ENCODE data around the gene SSC5D. TPM values are rescaled to one million over a fixed set of nuclear protein-coding genes. Genes with fewer than 3 reads are reported as not detected.

Gene SSC5D
- total RNA-seq, 2 donors from 2014 or later = 2.2 to 7.4 TPM

DNA sequence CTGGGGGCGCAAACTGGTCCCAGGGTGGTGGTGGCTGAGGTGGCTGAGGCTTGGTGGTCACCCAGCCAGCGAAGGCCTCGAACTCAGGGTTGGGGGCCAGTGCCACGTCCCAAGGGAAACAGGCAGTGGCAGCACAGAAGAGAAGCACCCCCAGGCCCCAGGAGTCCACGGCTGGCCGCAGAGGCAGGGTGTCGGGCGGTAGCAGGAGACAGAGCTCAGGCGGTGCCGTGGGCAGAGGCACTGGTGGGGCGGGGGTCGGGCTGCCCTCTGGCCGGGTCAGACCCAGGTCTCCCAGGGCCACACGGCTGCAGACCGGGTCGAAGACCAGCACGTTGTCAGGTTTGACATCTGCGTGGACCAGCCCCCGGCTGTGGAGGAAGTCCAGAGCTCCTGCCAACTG lies 52.9 kb downstream of the SSC5D start:
- Histone ChIP-seq H3K27me3 (no peaks in the 10 kb centered on the region), H3K4me3 (no peak overlapping the region), H3K9ac (ENCODE audit: low read depth in 2 of 2, low read length in 2 of 2) (no peak overlapping the region), H3K27ac (no peak overlapping the region), H3K9me3 (no peaks in the 10 kb centered on the region), H3K4me1 (no peaks in the 10 kb centered on the region), H3K36me3 (no peaks in the 10 kb centered on the region)
- TF ChIP-seq, protein P1, sequence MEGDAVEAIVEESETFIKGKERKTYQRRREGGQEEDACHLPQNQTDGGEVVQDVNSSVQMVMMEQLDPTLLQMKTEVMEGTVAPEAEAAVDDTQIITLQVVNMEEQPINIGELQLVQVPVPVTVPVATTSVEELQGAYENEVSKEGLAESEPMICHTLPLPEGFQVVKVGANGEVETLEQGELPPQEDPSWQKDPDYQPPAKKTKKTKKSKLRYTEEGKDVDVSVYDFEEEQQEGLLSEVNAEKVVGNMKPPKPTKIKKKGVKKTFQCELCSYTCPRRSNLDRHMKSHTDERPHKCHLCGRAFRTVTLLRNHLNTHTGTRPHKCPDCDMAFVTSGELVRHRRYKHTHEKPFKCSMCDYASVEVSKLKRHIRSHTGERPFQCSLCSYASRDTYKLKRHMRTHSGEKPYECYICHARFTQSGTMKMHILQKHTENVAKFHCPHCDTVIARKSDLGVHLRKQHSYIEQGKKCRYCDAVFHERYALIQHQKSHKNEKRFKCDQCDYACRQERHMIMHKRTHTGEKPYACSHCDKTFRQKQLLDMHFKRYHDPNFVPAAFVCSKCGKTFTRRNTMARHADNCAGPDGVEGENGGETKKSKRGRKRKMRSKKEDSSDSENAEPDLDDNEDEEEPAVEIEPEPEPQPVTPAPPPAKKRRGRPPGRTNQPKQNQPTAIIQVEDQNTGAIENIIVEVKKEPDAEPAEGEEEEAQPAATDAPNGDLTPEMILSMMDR (IDR thresholded peaks at IDR 0.05) = no peak
- no peak for DNase-seq
- intact Hi-C loops (cut with DNase I) = no loop called here

DNA sequence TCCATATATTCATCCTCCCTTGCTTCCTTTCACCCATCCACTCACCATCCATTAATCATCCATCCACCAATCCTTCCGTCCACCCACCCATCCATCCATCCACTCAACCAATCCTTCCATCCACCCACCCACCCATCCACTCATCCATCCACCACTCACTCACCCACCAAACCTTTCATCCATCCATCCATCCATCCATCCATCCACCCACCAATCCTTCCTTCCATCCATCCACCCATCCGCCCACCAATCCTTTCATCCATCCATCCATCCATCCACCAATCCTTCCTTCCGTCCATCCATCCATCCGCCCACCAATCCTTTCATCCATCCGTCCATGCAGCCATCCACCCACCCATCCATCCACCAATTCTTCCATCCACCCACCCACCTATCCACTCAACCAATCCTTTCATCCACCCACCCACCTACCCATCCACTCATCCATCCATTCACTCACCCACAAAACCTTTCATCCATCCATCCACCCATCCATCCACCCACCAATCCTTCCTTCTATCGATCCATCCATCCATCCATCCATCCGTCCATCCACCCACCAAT lies 54.1 kb downstream of the SSC5D start:
- intact Hi-C loops (cut with DNase I) = no loop called here
- Histone ChIP-seq H3K9ac (ENCODE audit: low read depth in 2 of 2, low read length in 2 of 2) (no peak overlapping the region), H3K27ac (no peak overlapping the region), H3K4me3 (no peak overlapping the region), H3K9me3 (no peaks in the 10 kb centered on the region), H3K4me1 (no peaks in the 10 kb centered on the region), H3K36me3 (no peaks in the 10 kb centered on the region), H3K27me3 (no peaks in the 10 kb centered on the region)
- DNase-seq = no peak
- TF ChIP-seq, protein P1 (IDR thresholded peaks at IDR 0.05) = no peak

DNA sequence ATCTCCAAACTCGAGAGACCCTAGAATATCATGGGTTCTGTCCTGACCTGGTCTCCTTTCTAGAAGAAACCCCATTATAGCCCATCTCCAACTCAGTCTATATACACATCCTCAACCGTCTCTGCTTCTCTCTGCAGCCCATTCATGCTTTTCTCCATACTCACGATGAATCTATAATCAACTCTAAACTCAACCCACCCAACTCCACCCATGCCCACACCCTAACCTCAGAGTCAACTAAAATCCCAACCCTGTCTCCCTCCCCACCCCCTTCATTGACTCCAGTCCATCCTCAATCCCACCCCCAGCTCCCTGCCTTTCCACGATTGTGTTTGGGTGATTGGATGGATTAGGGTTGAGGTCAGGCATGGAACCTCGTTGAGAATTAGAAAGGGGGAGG lies 55.3 kb downstream of the SSC5D start:
- Histone ChIP-seq H3K9me3 (no peaks in the 10 kb centered on the region), H3K27ac (no peak overlapping the region), H3K9ac (ENCODE audit: low read depth in 2 of 2, low read length in 2 of 2) (no peak overlapping the region), H3K4me1 (no peaks in the 10 kb centered on the region), H3K4me3 (no peak overlapping the region), H3K36me3 (no peaks in the 10 kb centered on the region), H3K27me3 (no peaks in the 10 kb centered on the region)
- intact Hi-C loops (cut with DNase I) = no loop called here
- DNase-seq = no peak
- TF ChIP-seq, protein P1 (IDR thresholded peaks at IDR 0.05) = no peak

DNA sequence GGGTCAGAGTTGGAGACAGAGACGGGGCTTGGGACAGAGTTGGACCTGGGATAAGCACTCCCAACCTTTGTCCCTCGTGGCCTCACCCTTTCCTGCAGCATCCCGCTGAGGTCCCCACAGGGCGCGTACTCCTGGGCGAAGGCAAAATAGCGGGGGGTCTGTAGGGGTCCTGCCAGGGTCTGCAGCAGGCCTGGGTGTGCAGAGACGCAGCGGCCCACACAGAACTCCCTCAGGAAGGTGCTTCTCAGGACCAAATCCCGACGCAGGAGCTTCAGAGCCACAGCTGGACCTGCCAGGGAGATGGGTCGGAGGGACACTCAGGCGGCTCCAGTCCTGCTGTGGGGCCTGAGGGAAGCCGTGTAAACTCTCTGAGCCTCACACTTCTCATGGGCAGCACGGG lies 55.8 kb downstream of the SSC5D start:
- H3K27ac ChIP-seq = no peak overlapping the region
- TF ChIP-seq, protein P1 (IDR thresholded peaks at IDR 0.05) = no peak
- intact Hi-C loops (cut with DNase I) = no loop called here
- H3K9me3 ChIP-seq = no peaks in the 10 kb centered on the region
- no peaks in the 10 kb centered on the region for H3K36me3 ChIP-seq
- H3K4me3 ChIP-seq = no peak overlapping the region
- no peaks in the 10 kb centered on the region for H3K27me3 ChIP-seq
- no peak overlapping the region for H3K9ac ChIP-seq (ENCODE audit: low read depth in 2 of 2, low read length in 2 of 2)
- no peak for DNase-seq
- H3K4me1 ChIP-seq = no peaks in the 10 kb centered on the region

DNA sequence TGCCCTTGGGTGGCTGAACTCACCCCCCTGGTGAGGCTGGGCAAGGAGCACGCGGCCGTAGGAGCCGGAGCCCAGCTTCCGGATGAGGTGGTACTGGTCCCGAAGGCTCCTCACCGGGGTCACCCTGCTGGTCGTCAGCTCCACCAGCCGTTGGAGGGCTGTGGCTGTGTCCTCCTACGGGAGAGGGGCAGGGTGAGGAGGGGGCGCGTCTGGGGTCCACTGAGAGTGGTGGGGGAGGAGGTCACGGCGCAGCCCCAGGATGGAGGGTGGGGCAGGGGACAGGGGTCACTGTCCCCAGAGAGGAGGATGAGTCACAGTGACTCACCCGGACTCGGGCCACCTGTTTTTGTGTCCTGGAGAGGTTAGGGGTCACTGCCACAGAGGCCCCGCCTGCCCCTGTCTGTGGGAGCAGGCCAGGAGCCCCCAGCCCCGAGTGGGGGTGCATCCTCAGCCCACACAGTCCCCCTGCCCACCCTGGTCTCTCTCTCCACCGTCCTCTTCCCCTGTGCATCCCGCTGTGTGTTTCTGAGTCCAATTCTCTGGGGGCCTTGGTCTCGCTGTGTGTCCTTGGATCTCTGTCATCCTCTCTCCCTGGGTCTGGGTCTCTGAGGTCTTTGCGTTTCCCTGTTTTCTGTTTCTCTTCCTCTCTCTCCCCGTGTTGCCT lies 56.7 kb downstream of the SSC5D start:
- intact Hi-C loops (cut with DNase I) = no loop called here
- no peak for DNase-seq
- Histone ChIP-seq H3K27me3 (no peaks in the 10 kb centered on the region), H3K36me3 (no peaks in the 10 kb centered on the region), H3K4me1 (no peaks in the 10 kb centered on the region), H3K9ac (ENCODE audit: low read depth in 2 of 2, low read length in 2 of 2) (no peak overlapping the region), H3K27ac (no peak overlapping the region), H3K4me3 (no peak overlapping the region), H3K9me3 (no peaks in the 10 kb centered on the region)
- TF ChIP-seq, protein P1 (IDR thresholded peaks at IDR 0.05) = no peak
